ENCODE results near the gene NHS.

GRCh38 chrX:17412692-17413091, 37.7 kb downstream of the NHS start:
- TF ChIP-seq POLR2A (IDR thresholded peaks at IDR 0.05) (no peak), CTCF (IDR thresholded peaks at IDR 0.05) (no peak)
